SIG-M5 treated with dmso at 0.1 percent for 504 hours (cell line): ENCODE measurements around the gene RNF207.
A peak's percentile ranks its signal among the peaks of the same experiment; 100 is the strongest.

Experiments
- DNase-seq: peaks from one replicate; lab custom pipeline; 2025; ENCODE audit not compliant: unreplicated experiment; lab: John Stamatoyannopoulos, UW

RNF207 gene, protein sequence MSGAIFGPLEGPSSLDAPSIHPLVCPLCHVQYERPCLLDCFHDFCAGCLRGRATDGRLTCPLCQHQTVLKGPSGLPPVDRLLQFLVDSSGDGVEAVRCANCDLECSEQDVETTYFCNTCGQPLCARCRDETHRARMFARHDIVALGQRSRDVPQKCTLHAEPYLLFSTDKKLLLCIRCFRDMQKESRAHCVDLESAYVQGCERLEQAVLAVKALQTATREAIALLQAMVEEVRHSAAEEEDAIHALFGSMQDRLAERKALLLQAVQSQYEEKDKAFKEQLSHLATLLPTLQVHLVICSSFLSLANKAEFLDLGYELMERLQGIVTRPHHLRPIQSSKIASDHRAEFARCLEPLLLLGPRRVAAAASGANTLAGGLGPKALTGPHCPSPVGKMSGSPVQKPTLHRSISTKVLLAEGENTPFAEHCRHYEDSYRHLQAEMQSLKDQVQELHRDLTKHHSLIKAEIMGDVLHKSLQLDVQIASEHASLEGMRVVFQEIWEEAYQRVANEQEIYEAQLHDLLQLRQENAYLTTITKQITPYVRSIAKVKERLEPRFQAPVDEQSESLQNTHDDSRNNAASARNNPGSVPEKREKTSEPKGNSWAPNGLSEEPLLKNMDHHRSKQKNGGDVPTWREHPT

DNA sequence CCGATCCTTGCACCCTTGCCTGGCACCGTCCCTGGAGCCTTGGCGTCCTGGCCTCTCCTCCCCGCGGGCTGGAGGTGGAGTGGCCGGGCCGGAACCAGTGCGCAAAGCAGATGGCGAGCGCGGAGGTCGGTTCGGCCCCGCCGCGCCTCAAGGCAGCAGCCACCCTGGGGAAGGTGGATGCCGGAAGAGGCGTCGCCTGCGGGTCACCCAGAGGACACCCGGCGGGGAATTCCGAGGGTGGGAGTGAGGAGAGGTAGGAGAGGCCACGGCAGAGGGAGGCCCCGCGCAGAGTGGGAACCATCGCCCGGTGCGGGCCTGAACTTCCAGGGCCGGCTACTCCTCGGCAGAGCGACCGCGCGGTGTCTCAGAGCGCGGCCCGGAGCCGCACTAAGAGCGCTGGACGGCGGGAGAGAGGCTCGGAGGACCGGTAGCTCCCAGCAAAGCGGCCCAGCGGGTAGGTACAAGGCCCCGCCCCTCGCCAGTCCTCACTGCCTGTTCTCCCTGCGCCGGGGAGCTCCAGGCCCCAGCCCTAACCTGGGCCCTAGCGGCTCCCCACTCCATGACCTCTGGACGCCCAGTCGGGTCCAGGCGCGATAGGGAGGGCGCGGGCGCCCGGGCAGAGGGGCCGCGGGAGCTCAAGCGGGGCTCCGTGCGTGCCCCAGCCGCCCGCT lies at the start of gene RNF207:
TSS of gene RNF207 (plus strand) at position 271 of the 671 bp plus-strand sequence. CDS start 417 bp downstream, outside the sequence.
- DNase-seq = peak; percentile 16

DNA sequence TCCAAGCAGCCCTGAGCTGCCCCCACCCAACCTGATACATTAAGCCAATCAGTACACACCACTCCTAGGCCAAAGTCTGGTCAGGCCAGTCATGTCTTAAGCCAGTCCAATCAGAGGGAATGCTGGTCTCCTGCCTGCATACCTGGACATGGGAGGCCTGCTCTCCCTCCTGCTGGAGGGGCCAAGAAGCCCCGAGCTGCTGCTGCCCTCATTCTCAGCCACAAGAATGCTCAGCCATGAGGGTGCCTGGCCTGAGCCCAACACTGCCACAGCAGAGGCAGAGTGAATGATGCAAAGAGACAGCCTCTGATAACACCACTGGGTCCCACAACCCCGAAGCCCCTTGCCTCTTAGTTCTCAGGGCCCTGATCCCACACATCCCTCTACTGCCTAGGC lies 48.8 kb upstream of the RNF207 start:
- DNase-seq = no peak

DNA sequence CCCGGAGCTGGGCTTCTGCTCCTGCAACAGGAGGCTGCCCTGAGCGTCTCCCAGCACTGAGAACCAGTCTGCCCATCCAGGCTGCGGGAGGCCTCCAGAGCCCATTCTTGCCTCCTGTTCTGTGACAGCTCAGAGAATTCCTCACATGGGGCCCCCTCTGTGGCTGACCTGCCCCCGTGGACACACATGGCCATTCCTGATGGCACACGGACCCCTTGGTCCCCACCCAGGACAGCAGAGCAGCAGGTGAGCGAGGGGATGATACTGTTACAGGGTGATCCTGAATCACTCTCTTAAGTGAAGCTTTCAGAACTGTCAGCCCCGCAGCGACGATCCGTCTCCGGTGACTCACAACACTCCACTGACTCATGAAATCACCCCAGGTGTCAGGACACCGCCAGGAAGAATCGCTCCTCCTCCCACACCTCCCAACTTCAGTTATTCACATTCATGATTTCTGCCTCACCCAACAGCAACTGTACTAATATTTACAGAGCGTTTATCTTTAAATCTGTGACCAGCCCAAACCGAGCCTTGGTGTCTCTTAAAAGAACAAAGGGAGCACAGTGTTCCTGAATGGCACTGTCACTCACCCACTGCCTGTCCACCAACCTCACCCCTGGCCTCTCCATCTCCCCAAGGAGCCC lies 48.3 kb upstream of the RNF207 start:
- peak; percentile 24 for DNase-seq

DNA sequence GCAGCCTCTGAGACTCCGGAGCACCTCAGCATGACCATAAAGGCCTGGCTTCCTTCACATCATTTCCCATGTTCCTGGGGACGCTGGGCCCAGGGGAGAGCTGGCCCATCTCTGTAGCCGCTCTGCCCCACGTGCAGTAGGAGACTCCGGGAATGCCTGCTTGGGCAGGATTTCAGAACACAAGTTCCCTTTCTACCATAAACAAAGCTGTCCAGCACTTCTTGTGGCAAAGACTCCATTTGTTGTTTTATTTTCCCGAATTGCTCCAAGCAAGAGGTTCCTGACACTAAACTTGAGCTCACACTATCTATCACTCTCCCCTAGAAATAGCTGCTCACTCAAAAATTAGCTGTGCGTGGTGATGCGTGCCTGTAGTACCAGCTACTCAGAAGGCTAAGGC lies 47.7 kb upstream of the RNF207 start:
- DNase-seq = no peak

DNA sequence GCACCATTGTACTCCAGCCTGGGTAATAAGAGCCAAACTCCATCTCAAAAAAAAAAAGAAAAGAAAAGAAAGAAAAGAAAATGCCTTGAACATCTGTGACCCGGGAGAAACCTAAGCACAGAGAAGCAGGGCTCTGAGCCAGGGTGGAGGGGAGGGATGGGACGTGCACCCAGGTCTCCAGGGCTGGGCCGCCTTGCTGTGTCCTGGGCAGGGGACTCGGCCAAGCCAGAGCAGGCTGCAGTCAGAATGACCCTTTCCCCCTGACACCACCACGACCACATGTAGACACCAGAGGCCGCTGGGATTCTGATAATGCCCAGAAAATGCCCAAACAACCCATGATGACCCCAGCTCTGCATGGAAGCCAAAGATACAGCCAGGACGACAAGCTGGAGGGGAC lies 43.6 kb upstream of the RNF207 start:
- no peak for DNase-seq

DNA sequence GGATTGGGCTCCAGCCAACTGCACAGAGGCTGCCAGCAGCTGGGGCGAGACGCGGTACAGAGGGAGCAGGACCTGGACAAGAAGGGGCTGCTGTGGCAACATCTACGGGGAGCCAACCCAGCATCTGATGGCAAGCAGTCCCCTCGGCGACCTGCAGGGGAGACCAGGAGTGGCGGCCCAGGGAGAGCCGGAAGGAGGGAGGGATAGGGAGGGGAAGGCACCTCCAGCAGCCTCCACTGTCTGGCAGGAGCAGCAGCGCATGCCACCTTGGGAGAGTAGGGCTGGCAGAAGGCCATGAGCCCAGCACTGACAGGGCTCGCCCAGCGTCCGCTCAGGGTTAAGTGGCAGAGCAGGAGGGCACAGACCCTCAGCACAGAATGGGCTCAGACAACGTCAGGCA lies 43.1 kb upstream of the RNF207 start:
- DNase-seq = no peak

DNA sequence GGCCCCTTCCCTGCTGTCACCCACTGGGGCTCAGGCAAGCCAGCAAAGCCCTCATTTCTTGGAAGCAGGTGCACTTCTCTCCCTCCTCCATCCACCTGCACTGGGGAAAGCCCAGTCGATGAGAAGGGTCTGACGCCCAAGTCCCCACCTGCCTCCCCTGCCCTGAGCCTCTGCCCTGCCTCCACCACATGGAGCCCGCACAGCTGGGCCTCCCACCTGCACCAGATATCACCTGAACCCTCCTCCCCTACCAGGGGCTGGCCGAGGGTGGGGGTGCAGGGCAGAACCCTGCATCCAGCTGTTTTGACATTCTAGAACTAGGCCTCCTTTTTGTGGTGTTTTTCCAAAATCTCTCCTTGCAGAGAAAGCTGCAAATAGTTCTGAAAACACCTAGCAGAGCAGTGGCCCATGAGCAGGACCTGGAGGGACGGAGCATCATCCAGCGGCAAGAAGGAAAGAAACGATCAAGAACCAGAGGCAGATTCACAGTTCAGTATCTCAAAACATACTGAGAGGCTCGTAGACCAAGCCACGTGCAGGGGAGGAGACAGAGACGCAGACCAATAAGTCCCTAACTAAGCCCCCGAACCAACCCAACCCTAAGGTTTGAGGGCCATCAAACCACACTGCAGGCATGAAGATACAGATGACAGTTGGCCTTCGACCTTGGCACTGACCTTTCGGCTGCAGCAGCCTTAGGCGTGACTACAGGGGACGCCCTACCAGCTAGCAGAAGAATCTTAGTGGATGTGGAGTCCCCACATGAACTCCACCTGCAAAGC lies 42.5 kb upstream of the RNF207 start:
- DNase-seq = no peak

DNA sequence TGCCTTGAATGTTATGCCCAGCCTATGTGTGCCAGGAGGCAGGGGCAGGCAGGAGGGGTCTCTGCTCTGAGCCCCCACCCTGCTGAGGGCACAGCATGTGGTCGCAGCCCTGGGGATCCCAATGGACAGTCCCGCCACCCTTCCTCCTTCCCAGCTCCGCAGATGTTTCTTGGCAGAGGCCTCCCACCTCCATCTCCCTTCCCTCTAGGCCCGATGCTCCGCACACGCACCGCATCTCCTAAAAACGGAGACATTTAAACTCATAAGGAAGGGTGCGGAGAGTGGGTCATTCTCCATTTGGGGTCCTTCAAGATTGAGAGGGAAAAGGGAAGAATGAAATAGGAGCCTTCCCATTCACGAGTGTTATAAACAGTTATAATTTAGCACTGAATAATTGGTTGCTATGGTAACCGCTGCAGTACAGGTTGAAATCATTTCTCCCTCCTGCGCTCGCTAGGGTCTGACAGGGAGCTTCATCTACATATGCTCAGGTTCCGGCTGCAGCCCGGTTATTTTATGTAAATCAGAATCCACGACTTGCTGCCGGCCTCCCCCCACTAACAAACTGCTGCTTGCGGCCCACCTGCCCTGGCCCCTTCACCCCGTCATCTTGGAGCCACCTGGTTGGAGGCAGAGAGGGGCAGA lies 41.8 kb upstream of the RNF207 start:
- DNase-seq = no peak

DNA sequence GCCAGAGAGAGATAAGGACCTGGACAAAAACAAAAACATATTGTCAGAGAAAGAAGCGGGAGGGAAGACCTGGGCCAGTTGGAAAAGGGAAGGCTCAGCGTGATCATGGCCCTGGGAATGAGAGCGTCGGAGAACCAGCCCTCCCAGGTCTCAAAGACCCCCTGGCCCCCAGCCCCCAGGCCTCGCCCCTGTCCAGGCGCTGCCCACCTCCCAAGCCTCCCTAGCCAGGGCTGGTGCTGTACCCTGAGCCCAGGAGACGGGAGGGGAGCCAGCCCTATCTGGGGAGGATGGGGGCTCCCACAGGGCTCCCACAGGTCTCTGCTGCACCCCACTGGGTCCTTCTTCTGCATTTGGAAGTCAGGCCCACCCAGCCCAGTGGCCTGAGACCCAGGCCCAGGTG lies 40.9 kb upstream of the RNF207 start:
- DNase-seq = no peak

DNA sequence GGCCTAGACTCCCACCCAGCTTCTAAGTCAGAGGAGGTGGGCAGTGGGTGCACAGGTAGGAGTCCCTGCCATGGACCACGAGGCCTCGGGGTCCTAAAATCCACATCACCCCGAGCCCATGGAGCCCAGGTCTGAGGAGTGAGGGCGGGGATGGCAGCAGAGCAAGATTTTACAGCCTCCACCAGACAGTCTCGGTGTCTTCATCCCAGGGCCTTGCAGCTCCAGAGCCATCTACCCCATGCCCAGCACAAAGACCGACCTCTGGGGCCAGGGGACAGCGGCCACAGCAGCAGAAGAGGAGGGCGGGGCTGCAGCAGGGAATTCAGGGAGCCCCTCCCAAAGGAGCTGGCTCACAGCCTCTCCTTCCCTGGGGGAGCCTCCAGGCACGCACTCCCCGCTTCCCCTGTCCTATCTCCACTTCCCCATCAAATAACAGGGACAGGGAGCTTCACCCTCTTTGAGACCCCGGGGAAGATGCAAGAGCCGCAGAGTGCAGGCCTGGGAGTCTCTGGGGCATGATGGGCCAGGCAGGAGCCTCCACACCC lies 40.4 kb upstream of the RNF207 start:
- DNase-seq = no peak

DNA sequence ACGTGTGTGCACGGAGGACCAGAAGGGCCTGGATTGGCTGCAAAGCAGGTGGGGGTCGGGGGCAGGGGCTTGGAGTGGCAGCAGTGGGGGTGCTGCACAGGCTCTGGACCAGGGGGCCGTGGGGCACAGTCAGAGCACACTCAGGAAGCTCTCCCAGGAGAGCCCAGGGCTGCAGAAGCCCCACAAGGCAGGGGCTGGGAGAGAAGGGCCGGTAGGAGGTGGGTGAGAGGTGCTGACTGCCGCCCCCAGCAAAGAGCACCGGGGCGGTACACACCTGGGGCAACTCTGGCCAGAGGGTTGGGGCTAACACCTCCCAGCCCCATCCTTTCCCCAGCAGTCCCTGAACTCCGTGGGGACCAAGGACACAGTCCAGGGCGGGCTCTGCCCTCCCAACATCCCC lies 39.7 kb upstream of the RNF207 start:
- no peak for DNase-seq

DNA sequence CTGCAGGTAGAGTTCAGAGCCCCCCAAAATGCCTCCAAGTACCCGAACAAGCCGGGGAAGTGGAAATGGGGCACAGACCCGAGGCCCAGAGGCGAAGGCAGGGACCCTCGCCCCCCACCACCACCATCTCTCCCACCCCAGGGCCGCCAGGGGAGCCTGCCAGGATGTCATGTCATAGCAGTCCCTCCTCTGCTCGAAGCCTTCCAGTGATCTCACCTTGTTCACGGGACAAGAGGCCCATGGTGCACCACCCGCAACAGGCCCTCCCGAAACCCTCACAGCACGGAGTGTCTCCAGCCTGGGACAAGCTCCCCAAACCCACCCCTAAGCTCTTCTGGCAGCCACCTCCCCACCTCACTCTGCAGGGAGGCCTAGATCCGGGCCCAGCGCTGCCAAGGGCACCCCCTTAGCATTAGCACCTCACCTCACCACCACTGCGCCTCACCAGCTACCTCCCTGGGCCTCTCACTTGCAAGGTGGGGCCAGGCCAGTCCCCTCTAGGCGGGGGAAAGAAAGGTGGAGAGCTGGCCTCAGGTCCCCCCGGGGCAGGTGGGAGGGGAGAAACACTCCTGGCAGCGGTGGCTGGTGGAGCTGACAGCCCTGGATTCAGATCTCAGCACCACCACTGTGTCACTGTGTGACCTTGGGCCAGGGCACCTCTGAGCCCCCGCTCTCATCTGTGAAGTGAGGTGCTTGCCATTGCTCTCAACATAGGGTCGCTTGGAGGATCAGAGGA lies 39.1 kb upstream of the RNF207 start:
- DNase-seq = no peak

DNA sequence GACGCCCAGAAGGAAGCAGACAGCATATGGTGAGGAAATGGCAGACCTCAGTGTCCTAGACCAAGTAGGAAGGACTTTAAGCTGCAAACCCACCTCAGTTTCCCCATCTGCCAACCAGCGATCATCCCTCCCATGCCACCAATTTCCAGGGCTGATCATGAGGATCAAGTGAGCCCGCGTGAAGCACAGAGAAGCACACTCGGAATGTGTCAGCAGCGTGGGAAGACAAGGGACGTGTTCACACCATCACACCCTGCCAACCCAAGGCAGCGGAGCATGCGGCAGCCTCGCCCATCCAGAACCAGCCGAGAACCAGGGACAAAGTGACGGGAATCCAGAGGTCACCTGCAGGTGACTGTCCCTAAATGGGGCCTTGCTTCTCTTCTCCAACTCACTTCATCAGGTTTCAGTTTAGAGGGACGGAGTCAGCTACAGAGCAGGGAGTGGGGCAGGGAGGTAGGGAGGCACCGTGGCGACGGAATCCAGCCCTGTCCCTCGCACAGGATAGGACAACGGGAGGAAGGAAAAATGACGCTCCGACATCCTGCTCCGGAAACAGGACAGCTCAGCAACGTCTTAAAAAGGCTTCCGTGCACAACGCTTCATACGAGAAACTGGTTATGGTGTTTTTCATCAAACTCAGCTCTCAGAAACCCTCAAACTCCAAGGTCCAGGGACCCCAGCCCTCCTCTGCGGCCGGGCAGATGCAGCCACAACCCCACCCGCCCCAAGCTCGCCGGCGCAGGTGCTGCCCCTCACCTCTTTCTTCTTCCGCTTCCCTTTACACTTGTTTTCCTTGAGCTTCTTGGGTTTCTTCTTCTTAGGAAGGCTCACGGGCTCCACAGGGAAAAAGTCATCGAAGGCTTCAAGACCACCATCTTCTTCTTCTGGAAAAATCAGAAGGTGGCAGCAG lies 38.3 kb upstream of the RNF207 start:
- DNase-seq = no peak

DNA sequence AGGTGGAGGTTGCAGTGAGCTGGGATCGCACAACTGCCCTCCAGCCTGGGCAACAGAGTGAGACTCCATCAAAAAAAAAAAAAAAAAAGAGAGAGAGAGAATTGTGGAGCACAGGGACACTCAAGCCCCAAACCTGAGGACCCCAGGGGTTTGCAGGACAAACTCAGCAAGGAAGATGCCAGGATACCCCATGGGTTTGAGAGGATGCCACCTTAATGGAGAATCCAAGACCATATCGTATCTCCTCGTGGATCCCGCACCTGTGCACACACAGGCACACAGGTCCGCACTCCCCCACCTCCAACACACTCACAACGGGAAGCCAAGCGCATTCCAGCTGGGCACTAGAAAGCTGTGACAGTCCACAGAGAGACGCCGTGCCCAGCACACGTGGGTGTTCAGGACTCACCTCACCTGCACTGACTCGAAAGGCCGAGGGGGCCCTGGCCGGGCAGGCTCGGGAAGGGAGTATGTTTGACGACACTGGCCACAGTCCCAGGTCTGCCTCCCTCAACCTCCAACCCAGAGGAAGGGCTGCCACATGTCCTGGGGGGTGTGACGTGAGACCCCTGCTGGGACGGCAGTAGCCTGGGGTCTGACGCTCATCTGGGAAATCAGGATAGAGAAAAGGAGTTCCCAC lies 36.9 kb upstream of the RNF207 start:
- no peak for DNase-seq

DNA sequence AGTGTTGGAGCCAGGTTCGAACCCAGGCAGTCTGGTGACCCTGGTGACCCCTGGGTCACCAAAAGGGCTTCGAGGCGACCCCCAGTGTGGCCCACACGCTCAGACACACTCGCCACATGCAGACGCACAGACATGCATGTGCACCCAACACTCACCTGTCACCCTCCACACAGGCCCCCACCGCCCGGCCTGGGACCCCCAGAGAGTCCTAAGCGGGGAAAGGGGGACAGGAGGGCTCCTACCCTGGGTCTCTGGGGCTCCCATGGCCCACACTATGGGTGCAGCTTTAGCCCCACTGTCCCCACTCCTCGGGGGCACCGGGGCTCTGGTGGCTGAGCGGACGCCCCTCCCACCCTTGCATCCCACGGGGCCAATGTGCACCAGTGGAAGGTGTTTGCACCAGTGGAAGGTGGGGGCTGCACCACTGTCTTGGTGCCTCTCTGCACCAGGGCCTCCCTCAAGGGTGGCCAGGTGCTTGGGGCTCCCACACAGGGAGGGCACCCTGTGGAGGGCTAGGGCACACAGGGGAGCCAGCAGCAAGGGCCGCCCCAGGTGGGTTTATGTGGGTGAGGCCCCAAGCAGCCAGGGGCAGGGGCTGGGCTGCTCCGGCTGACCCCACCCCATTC lies 35.7 kb upstream of the RNF207 start:
- no peak for DNase-seq

DNA sequence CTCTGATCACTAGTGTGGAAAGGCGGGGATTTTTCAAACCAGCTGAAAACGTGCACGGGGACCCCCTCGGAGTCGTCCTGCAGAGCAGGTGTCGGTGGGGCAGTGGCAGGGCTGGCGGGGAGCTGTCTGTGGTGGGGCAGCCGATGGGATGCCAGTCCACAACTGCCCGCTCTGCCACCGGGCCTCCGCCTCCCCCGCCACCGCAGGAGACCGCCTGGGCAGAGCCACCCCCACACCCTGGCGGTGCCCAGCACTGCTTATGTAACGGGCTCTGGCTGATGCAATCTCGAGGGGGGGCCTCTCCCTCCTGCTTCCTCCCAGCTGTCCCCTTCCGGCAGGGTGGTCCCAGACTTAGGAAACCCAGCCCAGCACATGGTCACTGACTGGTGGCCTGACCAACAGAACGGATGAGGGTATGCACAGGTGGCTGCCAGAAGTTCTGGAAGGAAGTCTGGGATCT lies 35.1 kb upstream of the RNF207 start:
- DNase-seq = no peak

DNA sequence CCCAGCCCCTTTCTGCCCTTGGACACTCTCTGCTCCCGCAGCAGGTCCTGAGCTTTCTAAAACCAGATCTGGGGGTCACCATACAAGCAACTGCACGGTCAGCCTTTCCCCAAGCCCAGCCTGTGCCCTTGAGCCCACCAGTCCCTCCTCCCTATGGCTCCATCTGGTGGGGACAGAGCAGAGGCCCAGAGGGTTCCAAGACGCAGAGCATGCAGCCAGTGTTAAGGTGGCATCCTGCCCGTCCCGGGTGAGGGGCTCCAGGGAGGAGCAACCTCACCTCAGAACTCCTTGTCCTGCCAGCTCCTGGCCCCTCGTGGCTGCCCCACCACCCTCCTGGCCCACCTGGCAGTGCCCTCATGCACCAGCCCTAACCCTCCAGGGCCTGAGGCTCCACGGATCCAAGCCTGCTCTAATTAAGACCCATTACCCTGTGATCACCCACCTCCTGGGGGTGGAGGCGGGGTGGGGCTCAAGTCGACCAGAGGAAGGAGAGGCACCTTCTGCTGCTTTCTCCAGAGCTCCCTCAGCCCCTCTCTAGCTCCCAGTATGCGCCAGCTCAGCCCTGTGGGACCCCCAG lies 34.3 kb upstream of the RNF207 start:
- no peak for DNase-seq
